Astrocyte (in vitro differentiated cells and primary cell): ENCODE measurements around the gene MFSD11. TPM values are rescaled to one million over a fixed set of nuclear protein-coding genes. Genes with fewer than 3 reads are reported as not detected.

ENCODE experiments used
- DNase-seq: peaks from one replicate; pipeline ENCODE4 v3.0.0-alpha.2; 2010; ENCODE audit warnings: low read depth
- FAIRE-seq: peaks from 2 replicates; lab custom pipeline; 2011; peaks lifted over from hg19 to GRCh38; lab: Jason Lieb, UNC
- H2AFZ ChIP-seq: 2 replicates; pipeline ENCODE4 v1.6.0; 2012; ENCODE audit warnings: low read depth, low read length, inconsistent platforms
- H3K27ac ChIP-seq: 2 replicates; pipeline ENCODE4 v1.5.1; 2011; ENCODE audit warnings: low read depth, low read length, inconsistent platforms
- H3K27me3 ChIP-seq: 2 replicates; pipeline ENCODE4 v1.6.0; 2011; ENCODE audit warnings: low read length, inconsistent platforms; ENCODE audit not compliant: insufficient read depth
- H3K36me3 ChIP-seq: 2 replicates; pipeline ENCODE4 v1.5.1; 2011; ENCODE audit warnings: low read length, inconsistent platforms; ENCODE audit not compliant: insufficient read depth
- H3K4me1 ChIP-seq: 2 replicates; pipeline ENCODE4 v1.5.1; 2011; ENCODE audit warnings: low read length, inconsistent platforms; ENCODE audit not compliant: insufficient read depth
- H3K4me2 ChIP-seq: 2 replicates; pipeline ENCODE4 v1.6.0; 2012; ENCODE audit warnings: low read length, inconsistent platforms
- H3K4me3 ChIP-seq: 2 replicates; pipeline ENCODE4 v1.5.1; 2011; ENCODE audit warnings: low read depth, mild to moderate bottlenecking, low read length, inconsistent platforms; ENCODE audit not compliant: insufficient read depth
- H3K79me2 ChIP-seq: 2 replicates; pipeline ENCODE4 v1.6.0; 2012; ENCODE audit warnings: mild to moderate bottlenecking, low read length, inconsistent platforms; ENCODE audit not compliant: insufficient read depth
- H3K9ac ChIP-seq: 2 replicates; pipeline ENCODE4 v1.6.0; 2012; ENCODE audit warnings: mild to moderate bottlenecking, low read length, inconsistent platforms
- H3K9me3 ChIP-seq: 2 replicates; pipeline ENCODE4 v1.5.1; 2012; ENCODE audit warnings: low read depth, mild to moderate bottlenecking, low read length, inconsistent platforms; ENCODE audit not compliant: insufficient read depth
- H4K20me1 ChIP-seq: 2 replicates; pipeline ENCODE4 v1.6.0; 2012; ENCODE audit warnings: low read length, inconsistent platforms; ENCODE audit not compliant: insufficient read depth
- H3K27ac Mint-ChIP-seq: one replicate; pipeline ENCODE4 v1.8.0; 2021; ENCODE audit warnings: mild to moderate bottlenecking, mixed read lengths; ENCODE audit not compliant: unreplicated experiment
- H3K27me3 Mint-ChIP-seq: one replicate; pipeline ENCODE4 v1.8.0; 2021; ENCODE audit warnings: low read depth, mixed read lengths; ENCODE audit not compliant: unreplicated experiment
- H3K36me3 Mint-ChIP-seq: one replicate; pipeline ENCODE4 v1.8.0; 2021; ENCODE audit warnings: low read depth, mixed read lengths; ENCODE audit not compliant: unreplicated experiment
- H3K4me1 Mint-ChIP-seq: one replicate; pipeline ENCODE4 v1.8.0; 2021; ENCODE audit warnings: low read depth, mixed read lengths; ENCODE audit not compliant: unreplicated experiment
- H3K4me3 Mint-ChIP-seq: one replicate; pipeline ENCODE4 v1.8.0; 2021; ENCODE audit warnings: mild to moderate bottlenecking, moderate library complexity, mixed read lengths; ENCODE audit not compliant: unreplicated experiment
- H3K9me3 Mint-ChIP-seq: one replicate; pipeline ENCODE4 v1.8.0; 2021; ENCODE audit warnings: mild to moderate bottlenecking, mixed read lengths; ENCODE audit not compliant: unreplicated experiment
- CTCF ChIP-seq: IDR thresholded peaks from 2 replicates; pipeline ENCODE4 v1.5.1; 2011; ENCODE audit warnings: low read depth, mild to moderate bottlenecking, inconsistent platforms, low read length, moderate library complexity; ENCODE audit not compliant: insufficient read depth
- EZH2 ChIP-seq: IDR thresholded peaks from 2 replicates; pipeline ENCODE4 v1.6.1; 2012; ENCODE audit warnings: mild to moderate bottlenecking, low read length, inconsistent platforms; ENCODE audit not compliant: insufficient read depth
- total RNA-seq: library from RNA; stranded (reverse); gene quantifications from 2 replicates; pipeline ENCODE4 v1.2.1, GENCODE V29; 2021

The MFSD11 gene
- total RNA-seq, 1 donor from 2014 or later, result 20.9 TPM

DNA sequence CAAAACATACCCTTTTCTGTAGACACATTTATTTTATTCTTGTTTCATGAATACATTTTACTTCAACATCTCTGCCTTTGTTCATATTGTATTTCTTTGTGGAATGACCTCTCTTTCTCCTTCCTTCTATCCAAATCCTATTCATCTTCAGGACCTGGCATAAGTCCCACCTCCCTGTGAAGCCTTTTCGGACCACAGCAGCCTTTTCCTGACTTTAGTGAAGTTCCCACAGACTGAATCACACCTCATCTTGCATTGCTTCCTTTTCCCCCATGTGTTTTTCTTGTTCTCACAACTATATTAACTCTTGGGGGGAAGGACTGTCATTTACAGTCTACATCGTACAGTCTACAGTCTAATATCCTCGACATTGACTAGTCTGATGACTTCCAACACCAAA lies 58.2 kb downstream of the MFSD11 start:
- H3K36me3 ChIP-seq, result no peaks in the 10 kb centered on the region
- H3K4me1 Mint-ChIP-seq, result peaks cover 14% of the 10 kb centered on the region
- H2AFZ ChIP-seq, result no peak overlapping the region
- H3K27me3 Mint-ChIP-seq, result peaks cover 2% of the 10 kb centered on the region
- no peak overlapping the region for H3K9ac ChIP-seq
- no peak for TF ChIP-seq CTCF
- TF ChIP-seq EZH2, result no peak
- no peak overlapping the region for H3K27ac Mint-ChIP-seq
- no peak overlapping the region for H3K4me3 ChIP-seq
- H3K27ac ChIP-seq, result no peak overlapping the region
- no peaks in the 10 kb centered on the region for H3K9me3 Mint-ChIP-seq
- peaks cover under 1% of the 10 kb centered on the region for H3K4me1 ChIP-seq
- FAIRE-seq (no peak), DNase-seq (peak; percentile 56)
- H3K79me2 ChIP-seq, result no peaks in the 10 kb centered on the region
- no peak overlapping the region for H3K4me2 ChIP-seq
- no peaks in the 10 kb centered on the region for H3K27me3 ChIP-seq
- no peak overlapping the region for H3K4me3 Mint-ChIP-seq
- no peaks in the 10 kb centered on the region for H4K20me1 ChIP-seq
- H3K36me3 Mint-ChIP-seq, result peaks cover under 1% of the 10 kb centered on the region
- no peaks in the 10 kb centered on the region for H3K9me3 ChIP-seq

DNA sequence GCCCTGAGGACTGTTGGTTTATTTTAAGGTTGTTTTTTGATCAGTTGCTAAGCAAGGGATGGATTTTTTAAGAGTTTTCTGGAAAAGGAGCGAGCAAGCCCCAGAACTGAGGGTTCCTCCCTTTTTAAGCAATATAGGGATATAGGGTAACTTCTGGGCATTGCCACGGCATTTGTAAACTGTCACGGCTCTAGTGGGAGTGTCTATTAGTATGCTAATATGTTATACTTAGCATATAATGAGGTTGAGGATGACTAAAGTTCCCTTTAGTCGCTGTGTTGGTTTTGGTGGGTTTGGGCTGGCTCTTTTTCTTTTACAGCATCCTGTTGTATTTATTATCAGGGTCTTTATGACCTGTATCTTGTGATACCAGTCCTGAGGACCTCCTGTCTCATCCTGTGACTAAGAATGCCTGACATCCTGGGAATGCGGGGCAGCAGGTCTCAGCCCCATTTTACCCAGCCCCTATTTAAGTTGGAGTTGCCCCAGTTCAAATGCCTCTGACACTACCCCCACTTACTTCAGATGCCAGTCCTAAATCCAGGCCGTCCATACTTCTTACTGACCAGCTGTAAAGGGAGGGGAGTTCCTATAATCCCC lies 59.4 kb downstream of the MFSD11 start:
- Histone ChIP-seq H3K27me3 (no peaks in the 10 kb centered on the region), H3K79me2 (no peaks in the 10 kb centered on the region), H3K9ac (no peak overlapping the region), H3K4me3 (no peak overlapping the region), H2AFZ (no peak overlapping the region), H4K20me1 (no peaks in the 10 kb centered on the region), H3K4me2 (no peak overlapping the region), H3K4me1 (no peaks in the 10 kb centered on the region), H3K36me3 (no peaks in the 10 kb centered on the region), H3K27ac (no peak overlapping the region), H3K9me3 (no peaks in the 10 kb centered on the region)
- DNase-seq (no peak), FAIRE-seq (no peak)
- Mint-ChIP-seq H3K36me3 (no peaks in the 10 kb centered on the region), H3K9me3 (no peaks in the 10 kb centered on the region), H3K4me1 (peaks cover 5% of the 10 kb centered on the region), H3K27ac (no peak overlapping the region), H3K27me3 (peaks cover 2% of the 10 kb centered on the region), H3K4me3 (no peak overlapping the region)
- TF ChIP-seq CTCF (no peak), EZH2 (no peak)

- H3K36me3 ChIP-seq, result no peaks in the 10 kb centered on the region
These were observed 63.8 kb downstream of the MFSD11 start for GRCh38 chr17:76801706-76802105.

More at GRCh38 chr17:76801706-76802105, 63.8 kb downstream of the MFSD11 start:
- peaks cover 8% of the 10 kb centered on the region for H3K27me3 Mint-ChIP-seq
- H3K27ac ChIP-seq, result no peak overlapping the region
- H3K4me1 ChIP-seq, result no peaks in the 10 kb centered on the region
- no peak overlapping the region for H3K4me3 Mint-ChIP-seq
- H3K36me3 Mint-ChIP-seq, result peaks cover 2% of the 10 kb centered on the region
- H4K20me1 ChIP-seq, result no peaks in the 10 kb centered on the region
- no peak overlapping the region for H2AFZ ChIP-seq
- TF ChIP-seq CTCF (no peak), EZH2 (no peak)
- peaks cover 4% of the 10 kb centered on the region for H3K4me1 Mint-ChIP-seq
- H3K79me2 ChIP-seq, result no peaks in the 10 kb centered on the region
- DNase-seq (no peak), FAIRE-seq (no peak)
- peaks cover 4% of the 10 kb centered on the region for H3K9me3 Mint-ChIP-seq
- H3K4me3 ChIP-seq, result no peak overlapping the region
- no peak overlapping the region for H3K27ac Mint-ChIP-seq
- no peaks in the 10 kb centered on the region for H3K9me3 ChIP-seq
- H3K27me3 ChIP-seq, result no peaks in the 10 kb centered on the region
- H3K9ac ChIP-seq, result no peak overlapping the region
- no peak overlapping the region for H3K4me2 ChIP-seq
